ENCODE results near the gene SOX13. TPM values are rescaled to one million over a fixed set of nuclear protein-coding genes. Genes with fewer than 3 reads are reported as not detected.

Gene SOX13
- total and polyA plus RNA-seq, 9 of the 15 experiments (the other 6 are each of a cell fraction or from before 2014, with no cell fraction given): 0.03 to 0.35 (median 0.06) TPM; not detected in 5

DNA sequence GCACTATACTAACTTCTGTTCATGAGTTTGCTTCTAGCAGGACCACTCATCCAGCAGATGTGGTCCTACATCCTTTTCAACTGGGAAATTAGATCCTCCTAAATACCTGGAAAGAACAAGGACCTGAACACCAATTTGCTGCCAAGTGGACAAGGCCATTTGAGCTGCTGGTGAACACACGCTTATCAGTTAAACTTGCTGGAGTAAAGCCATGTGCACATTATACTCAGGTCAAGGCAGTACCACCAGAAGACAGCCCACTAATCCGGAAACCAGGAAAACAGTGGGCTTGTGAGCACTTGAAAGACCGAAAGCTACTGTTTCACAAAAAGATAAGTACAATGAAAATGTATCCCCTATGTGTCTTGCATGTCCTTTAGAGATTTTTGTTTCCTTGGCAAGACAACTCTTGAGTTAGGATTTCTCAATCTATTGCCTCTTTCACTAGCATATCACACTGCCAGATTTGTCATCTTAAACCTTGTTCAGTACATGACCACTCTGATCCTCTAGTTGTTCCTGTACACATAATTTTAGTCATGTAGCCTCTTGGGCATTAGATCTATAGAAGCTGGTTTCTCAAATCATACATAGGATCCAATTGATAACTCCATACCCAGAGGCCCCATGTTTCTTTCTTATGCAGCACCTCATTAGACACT is 97.7 kb downstream of the SOX13 start:
- ATAC-seq (no peak), FAIRE-seq (no peak), DNase-seq (ENCODE audit: extremely low read depth in 1 of 4, low spot score in 3 of 4) (no peak)
- 3% methylated on average over 3 of the region's 3 CpGs for WGBS (ENCODE audit: insufficient coverage, low coverage, missing lambda C conversion rate)
- Histone ChIP-seq H3K27me3 (ENCODE audit: control insufficient read depth in 2 of 2, insufficient read depth in 2 of 2, low read length in 2 of 2) (peaks cover 5 to 11% of the 10 kb centered on the region in 2 experiments; a peak in 4 of 5 replicates), H3K9ac (ENCODE audit: insufficient read depth in 1 of 2, low read depth in 2 of 2, low read length in 2 of 2) (no peak overlapping the region), H4K20me1 (replicated peaks; ENCODE audit: control insufficient read depth, insufficient read depth, low read length) (no peaks in the 10 kb centered on the region), H3K36me3 (ENCODE audit: control insufficient read depth, insufficient read depth, low read length) (no peaks in the 10 kb centered on the region), H3K9me3 (replicated peaks; ENCODE audit: control insufficient read depth, insufficient read depth, low read depth, low read length) (0 out of 2 replicates have a peak, but pooled peaks cover 5% of the 10 kb centered on the region), H3K27ac (ENCODE audit: extremely low read depth, low read depth, low read length) (no peak overlapping the region), H3K9me1 (ENCODE audit: control insufficient read depth, insufficient read depth, low read length) (no peaks in the 10 kb centered on the region), H2AFZ (ENCODE audit: low read depth, low read length) (no peak overlapping the region), H3K4me2 (ENCODE audit: insufficient read depth, low read length) (no peak overlapping the region), H3K79me2 (ENCODE audit: control insufficient read depth, insufficient read depth, low read length) (no peaks in the 10 kb centered on the region), H3K4me1 (replicated peaks in 1 of 2; ENCODE audit: control insufficient read depth in 2 of 2, insufficient read depth in 2 of 2, low read length in 2 of 2) (no peaks in the 10 kb centered on the region; a peak in 1 of 5 replicates), H3K4me3 (no peak overlapping the region)
- intact Hi-C loops (cut with micrococcal nuclease): no loop called here
- TF ChIP-seq SMARCC2 (IDR thresholded peaks at IDR 0.05; ENCODE audit: low read depth): no peak
- TF ChIP-seq POLR2G (IDR thresholded peaks at IDR 0.05; ENCODE audit: low read depth, low read length): no peak
- TF ChIP-seq ZNF239 (CRISPR knock-in tag; IDR thresholded peaks at IDR 0.05): no peak
- TF ChIP-seq ZC3H4 (CRISPR knock-in tag; IDR thresholded peaks at IDR 0.05; ENCODE audit: borderline replicate concordance): no peak
- no peak for TF ChIP-seq MAFF (IDR thresholded peaks at IDR 0.05; ENCODE audit: low read length)
- TF ChIP-seq SUPT5H (IDR thresholded peaks at IDR 0.05): no peak
- no peak for TF ChIP-seq ZNF174 (CRISPR knock-in tag; IDR thresholded peaks at IDR 0.05)
- TF ChIP-seq ETV5 (CRISPR knock-in tag; IDR thresholded peaks at IDR 0.05; ENCODE audit: low read depth): no peak
- ChIA-PET CTCF (ENCODE audit: low intra/inter-chr PET ratio) (no interaction called here), POLR2A (no interaction called here)
- in situ Hi-C loops (cut with MboI): loop anchor here (10.0 kb wide), 1 partner anchor 334 kb away; no protein-coding TSS in a partner anchor
- no TSS peak for BruUV-seq (replicated peaks)
